ENCODE data around the gene STAMBPL1. TPM values are rescaled to one million over a fixed set of nuclear protein-coding genes. Genes with fewer than 3 reads are reported as not detected.
A peak's percentile ranks its signal among the peaks of the same experiment; 100 is the strongest.

Gene STAMBPL1
- total and polyA plus RNA-seq, 2 donors (not counting 3 experiments of a cell fraction or from before 2014, with no cell fraction given), result 0.70 to 1.8 TPM

DNA sequence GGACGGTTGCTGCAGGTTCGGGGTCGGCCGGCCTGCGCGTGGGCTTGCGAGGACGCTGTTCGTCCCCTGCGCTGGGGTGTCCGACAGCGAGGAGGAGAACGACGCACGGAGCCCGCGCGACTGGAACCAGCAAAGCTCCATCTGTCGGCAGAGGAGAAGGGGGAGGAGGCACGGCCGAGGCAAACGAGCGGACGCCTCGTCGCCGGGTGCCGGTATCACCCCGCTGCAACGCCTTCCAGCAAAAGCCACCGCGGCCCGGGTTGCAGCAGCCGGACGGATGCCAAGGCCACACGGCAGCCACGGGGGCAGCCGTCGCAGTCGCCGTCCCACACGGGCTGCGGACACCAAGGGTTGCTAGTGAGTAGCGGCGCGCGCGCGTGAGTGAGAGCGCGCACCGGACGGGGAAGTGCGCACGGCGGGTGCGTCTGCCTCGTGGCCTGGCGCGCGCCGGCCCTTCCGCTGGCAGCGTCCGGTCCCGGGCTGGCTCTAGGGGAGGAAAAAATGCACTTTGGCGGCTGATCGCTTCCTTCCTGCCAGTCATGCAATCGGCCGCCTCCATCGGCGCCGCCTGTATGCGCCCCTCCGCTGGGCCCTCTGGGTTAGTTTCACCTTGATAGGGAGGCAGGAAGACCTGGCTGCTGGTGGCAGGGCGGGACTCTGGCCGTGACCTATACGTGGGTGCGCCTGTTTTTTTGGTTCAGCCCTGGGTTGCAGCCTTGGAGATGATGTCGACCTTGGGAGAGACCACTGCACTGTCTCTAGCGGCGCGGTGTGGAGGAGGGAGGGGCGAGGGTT, 434 bp downstream of the STAMBPL1 start:
- H3K4me1 ChIP-seq (ENCODE audit: control insufficient read depth, extremely low read depth, insufficient read depth, low read length), result peaks cover 30% of the 10 kb centered on the region
- TF ChIP-seq, protein P1, sequence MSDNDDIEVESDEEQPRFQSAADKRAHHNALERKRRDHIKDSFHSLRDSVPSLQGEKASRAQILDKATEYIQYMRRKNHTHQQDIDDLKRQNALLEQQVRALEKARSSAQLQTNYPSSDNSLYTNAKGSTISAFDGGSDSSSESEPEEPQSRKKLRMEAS (IDR thresholded peaks at IDR 0.05; ENCODE audit: insufficient read depth, insufficient read length), result peak; percentile 51
- TF ChIP-seq POLR2A (IDR thresholded peaks at IDR 0.05; ENCODE audit: low read depth, low read length) (peak; percentile 83), EZH2 (IDR thresholded peaks at IDR 0.05; ENCODE audit: borderline replicate concordance, low read depth, low read length, severe bottlenecking) (no peak), CTCF (IDR thresholded peaks at IDR 0.05; ENCODE audit: extremely low read depth in 1 of 2, insufficient read depth in 1 of 2, low read depth in 1 of 2, low read length in 2 of 2) (peak; percentile 5 to 28), POLR2AphosphoS5 (IDR thresholded peaks at IDR 0.05; ENCODE audit: insufficient read depth, low read depth, low read length) (peak; percentile 95), GATA2 (IDR thresholded peaks at IDR 0.05; ENCODE audit: insufficient read depth, insufficient read length, low read depth, low read length) (peak; percentile 60), MYC (IDR thresholded peaks at IDR 0.05; ENCODE audit: low read depth, low read length) (peak; percentile 90), JUN (IDR thresholded peaks at IDR 0.05; ENCODE audit: borderline replicate concordance, insufficient read depth, insufficient read length, low read depth) (no peak), FOS (IDR thresholded peaks at IDR 0.05; ENCODE audit: borderline replicate concordance, insufficient read depth, low read length) (peak; percentile 35)
- BruUV-seq (replicated peaks), result no TSS peak
- peak overlapping the region; percentile 30 to 55 (median 55) for H3K4me3 ChIP-seq (replicated peaks in 1 of 3; ENCODE audit: insufficient read depth in 1 of 3, low read depth in 1 of 3, low read length in 3 of 3)
- DNase-seq (ENCODE audit: low read depth, low spot score), result peak; percentile 82
- dilution Hi-C loops (cut with MboI; ENCODE audit: extremely low pct_ligation_motif_present, low sequenced_read_pairs) (no loop called here), intact Hi-C loops (cut with micrococcal nuclease) (loop anchor here (1.0 to 10.0 kb wide), 6 partner anchors 32 to 1926 kb away; partner anchors contain the start of genes FAS, MMRN2 and SNCG)
- no peaks in the 10 kb centered on the region for H3K9me3 ChIP-seq (replicated peaks; ENCODE audit: control insufficient read depth, insufficient read depth, low read length)
- POLR2A ChIA-PET, result no interaction called here
- peak overlapping the region; percentile 89 for H2AFZ ChIP-seq (ENCODE audit: low read depth, low read length)
- H3K79me2 ChIP-seq (ENCODE audit: control insufficient read depth, insufficient read depth, low read length), result no peaks in the 10 kb centered on the region
- H3K4me2 ChIP-seq (ENCODE audit: insufficient read depth, low read length), result peak overlapping the region; percentile 88
- CTCF ChIA-PET, result interaction anchor here (0.7 to 5.5 kb wide), 10 partner anchors 11 to 315 kb away, joined by 3 to 33 read pairs (median 5); no protein-coding TSS in a partner anchor
- H3K9ac ChIP-seq (replicated peaks; ENCODE audit: extremely low read depth, insufficient read depth, low read length), result peak overlapping the region; percentile 86
- no peaks in the 10 kb centered on the region for H4K20me1 ChIP-seq (replicated peaks; ENCODE audit: control insufficient read depth, extremely low read depth, insufficient read depth, low read length)
- H3K27ac ChIP-seq (ENCODE audit: insufficient read depth, low read depth, low read length), result peak overlapping the region; percentile 84
- FAIRE-seq, result peak; percentile 76
- H3K9me1 ChIP-seq (replicated peaks; ENCODE audit: control insufficient read depth, extremely low read depth, insufficient read depth, low read length), result no peaks in the 10 kb centered on the region
- no peaks in the 10 kb centered on the region for H3K36me3 ChIP-seq (ENCODE audit: control insufficient read depth in 2 of 2, extremely low read depth in 1 of 2, insufficient read depth in 2 of 2, low read length in 2 of 2)
- H3K27me3 ChIP-seq (ENCODE audit: control insufficient read depth in 2 of 2, insufficient read depth in 2 of 2, low read length in 2 of 2), result no peaks in the 10 kb centered on the region

Measured in endothelial cell of umbilical vein (primary cell).